ENCODE data around the gene PERM1. TPM values are rescaled to one million over a fixed set of nuclear protein-coding genes. Genes with fewer than 3 reads are reported as not detected.

The PERM1 gene
- total RNA-seq, 4 donors from 2014 or later, result 0.11 to 0.50 (median 0.30) TPM

GRCh38 chr1:963746-964525 lies 18.0 kb downstream of the PERM1 start:
- peaks cover 26 to 49% (median 40%) of the 10 kb centered on the region in 4 donors for H3K4me1 ChIP-seq
- H3K27me3 ChIP-seq, result peaks cover 0 to 20% (median 0%) of the 10 kb centered on the region in 4 donors
- intact Hi-C loops (cut with DNase I), result no loop called here
- no peak for TF ChIP-seq POLR2A (IDR thresholded peaks at IDR 0.05; ENCODE audit: low read depth)
- TF ChIP-seq, protein P1, sequence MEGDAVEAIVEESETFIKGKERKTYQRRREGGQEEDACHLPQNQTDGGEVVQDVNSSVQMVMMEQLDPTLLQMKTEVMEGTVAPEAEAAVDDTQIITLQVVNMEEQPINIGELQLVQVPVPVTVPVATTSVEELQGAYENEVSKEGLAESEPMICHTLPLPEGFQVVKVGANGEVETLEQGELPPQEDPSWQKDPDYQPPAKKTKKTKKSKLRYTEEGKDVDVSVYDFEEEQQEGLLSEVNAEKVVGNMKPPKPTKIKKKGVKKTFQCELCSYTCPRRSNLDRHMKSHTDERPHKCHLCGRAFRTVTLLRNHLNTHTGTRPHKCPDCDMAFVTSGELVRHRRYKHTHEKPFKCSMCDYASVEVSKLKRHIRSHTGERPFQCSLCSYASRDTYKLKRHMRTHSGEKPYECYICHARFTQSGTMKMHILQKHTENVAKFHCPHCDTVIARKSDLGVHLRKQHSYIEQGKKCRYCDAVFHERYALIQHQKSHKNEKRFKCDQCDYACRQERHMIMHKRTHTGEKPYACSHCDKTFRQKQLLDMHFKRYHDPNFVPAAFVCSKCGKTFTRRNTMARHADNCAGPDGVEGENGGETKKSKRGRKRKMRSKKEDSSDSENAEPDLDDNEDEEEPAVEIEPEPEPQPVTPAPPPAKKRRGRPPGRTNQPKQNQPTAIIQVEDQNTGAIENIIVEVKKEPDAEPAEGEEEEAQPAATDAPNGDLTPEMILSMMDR (IDR thresholded peaks at IDR 0.05), result no peak
- TF ChIP-seq POLR2AphosphoS5 (IDR thresholded peaks at IDR 0.05), result no peak
- TF ChIP-seq EP300 (IDR thresholded peaks at IDR 0.05), result no peak
- WGBS, result 91% methylated on average over 21 of the region's 47 CpGs
- H3K4me3 ChIP-seq, result no peak overlapping the region
- no peak for DNase-seq (ENCODE audit: extremely low spot score)
- H3K9me3 ChIP-seq, result no peaks in the 10 kb centered on the region
- H3K36me3 ChIP-seq, result peaks cover 0 to 29% (median 21%) of the 10 kb centered on the region in 4 donors
- no peak overlapping the region for H3K27ac ChIP-seq (replicated peaks in 1 of 4)

DNA sequence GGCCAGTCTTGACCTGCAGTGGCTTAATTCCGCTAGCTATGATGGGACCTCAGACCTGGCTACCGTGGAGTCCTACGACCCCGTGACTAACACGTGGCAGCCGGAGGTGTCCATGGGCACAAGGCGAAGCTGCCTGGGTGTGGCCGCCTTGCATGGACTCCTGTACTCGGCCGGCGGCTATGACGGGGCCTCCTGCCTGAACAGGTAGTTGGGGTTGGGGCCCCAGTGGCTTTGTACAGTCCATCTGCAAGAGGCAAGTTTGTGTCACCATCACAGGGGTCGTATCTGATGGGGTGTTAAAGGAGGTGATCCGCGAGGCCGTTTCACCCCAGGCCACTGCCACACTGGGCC lies 18.6 kb downstream of the PERM1 start:
- Histone ChIP-seq H3K4me3 (no peak overlapping the region), H3K27me3 (peaks cover 0 to 14% (median 0%) of the 10 kb centered on the region in 4 donors), H3K27ac (replicated peaks in 1 of 4) (no peak overlapping the region), H3K9me3 (no peaks in the 10 kb centered on the region), H3K4me1 (peaks cover 30 to 54% (median 45%) of the 10 kb centered on the region in 4 donors), H3K36me3 (peaks cover 0 to 29% (median 21%) of the 10 kb centered on the region in 4 donors)
- 94% methylated on average over 9 of the region's 16 CpGs for whole genome bisulfite sequencing
- DNase-seq (ENCODE audit: extremely low spot score), result no peak
- intact Hi-C loops (cut with DNase I), result no loop called here
- TF ChIP-seq, protein P1 (IDR thresholded peaks at IDR 0.05), result no peak
- TF ChIP-seq POLR2AphosphoS5 (IDR thresholded peaks at IDR 0.05) (no peak), POLR2A (IDR thresholded peaks at IDR 0.05; ENCODE audit: low read depth) (no peak), EP300 (IDR thresholded peaks at IDR 0.05) (no peak)

DNA sequence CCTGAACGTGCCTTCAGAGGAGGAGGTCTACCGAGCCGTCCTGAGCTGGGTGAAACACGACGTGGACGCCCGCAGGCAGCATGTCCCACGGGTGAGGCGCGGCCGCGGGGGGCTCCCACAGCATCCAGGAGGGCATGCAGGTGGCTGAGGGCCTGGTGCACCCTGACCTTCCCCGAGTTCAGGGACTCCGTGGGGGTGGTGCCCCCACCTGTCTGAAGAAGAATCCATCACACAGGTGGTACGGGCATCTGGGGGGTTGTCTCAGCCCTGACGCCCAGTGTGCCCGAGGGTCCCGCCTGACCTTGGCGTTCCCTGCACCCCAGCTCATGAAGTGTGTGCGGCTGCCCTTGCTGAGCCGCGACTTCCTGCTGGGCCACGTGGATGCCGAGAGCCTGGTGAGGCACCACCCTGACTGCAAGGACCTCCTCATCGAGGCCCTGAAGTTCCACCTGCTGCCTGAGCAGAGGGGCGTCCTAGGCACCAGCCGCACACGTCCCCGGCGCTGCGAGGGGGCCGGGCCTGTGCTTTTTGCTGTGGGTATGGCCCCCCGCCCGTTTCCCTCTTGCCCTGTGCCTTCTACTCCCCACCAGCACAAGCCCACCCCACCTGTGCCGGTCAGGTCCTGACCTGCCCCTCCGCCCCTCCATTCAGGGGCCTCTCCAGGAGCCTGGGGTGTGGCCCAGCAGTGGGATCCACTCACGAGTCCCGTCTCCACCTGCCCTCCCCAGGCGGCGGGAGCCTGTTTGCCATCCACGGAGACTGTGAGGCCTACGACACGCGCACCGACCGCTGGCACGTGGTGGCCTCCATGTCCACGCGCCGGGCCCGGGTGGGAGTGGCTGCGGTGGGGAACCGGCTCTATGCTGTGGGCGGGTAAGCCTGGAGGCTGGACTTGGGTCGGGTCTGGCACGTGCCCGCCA lies 19.3 kb downstream of the PERM1 start:
- WGBS, result 94% methylated on average over 37 of the region's 57 CpGs
- TF ChIP-seq, protein P1 (IDR thresholded peaks at IDR 0.05), result no peak
- TF ChIP-seq POLR2AphosphoS5 (IDR thresholded peaks at IDR 0.05) (no peak), EP300 (IDR thresholded peaks at IDR 0.05) (no peak), POLR2A (IDR thresholded peaks at IDR 0.05; ENCODE audit: low read depth) (no peak)
- Histone ChIP-seq H3K36me3 (peaks cover 0 to 29% (median 21%) of the 10 kb centered on the region in 4 donors), H3K27ac (replicated peaks in 1 of 4) (no peak overlapping the region), H3K4me3 (no peak overlapping the region), H3K9me3 (no peaks in the 10 kb centered on the region), H3K27me3 (peaks cover 0 to 8% (median 0%) of the 10 kb centered on the region in 4 donors), H3K4me1 (peaks cover 36 to 60% (median 51%) of the 10 kb centered on the region in 4 donors)
- intact Hi-C loops (cut with DNase I), result no loop called here
- DNase-seq (ENCODE audit: extremely low spot score), result no peak

DNA sequence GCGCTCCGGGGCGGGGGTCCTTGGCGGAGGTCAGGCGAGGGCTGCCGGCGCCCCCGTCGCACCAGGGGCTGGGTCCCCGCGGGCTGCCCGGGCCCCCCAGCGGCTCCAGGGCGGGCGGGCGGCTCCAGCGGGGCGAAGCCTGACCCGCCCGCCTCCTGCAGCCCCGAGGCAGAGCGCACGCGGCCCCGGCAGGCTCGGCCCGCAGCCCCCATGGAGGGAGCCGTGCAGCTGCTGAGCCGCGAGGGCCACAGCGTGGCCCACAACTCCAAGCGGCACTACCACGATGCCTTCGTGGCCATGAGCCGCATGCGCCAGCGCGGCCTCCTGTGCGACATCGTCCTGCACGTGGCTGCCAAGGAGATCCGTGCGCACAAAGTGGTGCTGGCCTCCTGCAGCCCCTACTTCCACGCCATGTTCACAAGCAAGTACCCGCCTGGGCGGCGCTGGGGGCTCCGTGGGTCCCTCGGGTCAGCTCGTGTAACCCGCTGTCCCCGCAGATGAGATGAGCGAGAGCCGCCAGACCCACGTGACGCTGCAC lies 20.7 kb downstream of the PERM1 start:
- Histone ChIP-seq H3K27ac (replicated peaks in 1 of 4) (peak overlapping the region in 3 of 4 donors; percentile 15 to 60 (median 33)), H3K4me3 (peak overlapping the region; percentile 61 to 100 (median 97)), H3K27me3 (no peaks in the 10 kb centered on the region), H3K4me1 (peaks cover 34 to 62% (median 50%) of the 10 kb centered on the region in 4 donors), H3K9me3 (no peaks in the 10 kb centered on the region), H3K36me3 (peaks cover 8 to 40% (median 31%) of the 10 kb centered on the region in 4 donors)
- no peak for DNase-seq (ENCODE audit: extremely low spot score)
- intact Hi-C loops (cut with DNase I), result no loop called here
- WGBS, result 97% methylated on average over 6 of the region's 56 CpGs
- TF ChIP-seq EP300 (IDR thresholded peaks at IDR 0.05) (no peak), POLR2A (IDR thresholded peaks at IDR 0.05; ENCODE audit: low read depth) (no peak), POLR2AphosphoS5 (IDR thresholded peaks at IDR 0.05) (no peak)
- TF ChIP-seq, protein P1 (IDR thresholded peaks at IDR 0.05), result no peak

Measured in esophagus muscularis mucosa (tissue), 4 donors.